HCEC 1CT (cell line): ENCODE results near the gene CCDC192.
A peak's percentile ranks its signal among the peaks of the same experiment; 100 is the strongest.

Source experiments
- DNase-seq: peaks from one replicate; pipeline ENCODE4 v3.0.0-alpha.2; 2017

The CCDC192 gene

DNA sequence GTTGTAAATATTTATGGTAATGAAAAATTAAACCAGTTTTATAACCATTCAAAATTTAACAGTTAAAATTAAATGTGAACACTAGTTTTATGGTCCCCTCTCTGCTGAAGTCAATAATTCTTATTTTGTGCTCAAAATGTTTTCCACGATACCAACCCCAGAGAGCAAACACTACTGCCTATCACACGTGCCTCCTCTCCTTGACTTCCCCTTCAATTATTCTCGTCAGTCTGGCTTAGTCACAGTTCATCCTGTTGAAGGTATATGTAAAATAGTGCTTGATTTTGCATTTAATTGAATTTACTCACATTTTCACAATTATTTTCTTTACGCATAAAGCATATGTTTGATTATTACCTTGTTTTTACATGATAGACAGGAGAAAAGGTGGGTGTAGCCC lies 148.8 kb downstream of the CCDC192 start:
- no peak for DNase-seq

DNA sequence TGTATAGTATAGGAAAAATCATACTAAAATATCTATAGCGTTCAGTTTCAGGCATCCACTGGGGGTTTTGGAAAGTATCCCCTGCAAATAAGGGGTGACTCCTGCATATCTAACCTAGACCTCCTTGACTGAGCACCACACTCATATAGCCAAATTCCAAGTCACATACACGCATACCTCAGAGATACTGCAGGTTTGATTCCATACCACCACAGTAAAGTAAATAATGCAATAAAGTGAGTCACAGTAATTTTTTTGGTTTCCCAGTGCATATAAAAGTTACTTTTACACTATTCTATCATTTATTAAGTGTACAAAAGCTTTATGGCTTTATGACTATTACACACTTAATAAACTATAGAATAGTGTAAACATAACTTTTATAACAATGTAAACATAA lies 151.3 kb downstream of the CCDC192 start:
- no peak for DNase-seq

GRCh38 chr5:127856292-127856691 lies 153.1 kb downstream of the CCDC192 start:
- no peak for DNase-seq

DNA sequence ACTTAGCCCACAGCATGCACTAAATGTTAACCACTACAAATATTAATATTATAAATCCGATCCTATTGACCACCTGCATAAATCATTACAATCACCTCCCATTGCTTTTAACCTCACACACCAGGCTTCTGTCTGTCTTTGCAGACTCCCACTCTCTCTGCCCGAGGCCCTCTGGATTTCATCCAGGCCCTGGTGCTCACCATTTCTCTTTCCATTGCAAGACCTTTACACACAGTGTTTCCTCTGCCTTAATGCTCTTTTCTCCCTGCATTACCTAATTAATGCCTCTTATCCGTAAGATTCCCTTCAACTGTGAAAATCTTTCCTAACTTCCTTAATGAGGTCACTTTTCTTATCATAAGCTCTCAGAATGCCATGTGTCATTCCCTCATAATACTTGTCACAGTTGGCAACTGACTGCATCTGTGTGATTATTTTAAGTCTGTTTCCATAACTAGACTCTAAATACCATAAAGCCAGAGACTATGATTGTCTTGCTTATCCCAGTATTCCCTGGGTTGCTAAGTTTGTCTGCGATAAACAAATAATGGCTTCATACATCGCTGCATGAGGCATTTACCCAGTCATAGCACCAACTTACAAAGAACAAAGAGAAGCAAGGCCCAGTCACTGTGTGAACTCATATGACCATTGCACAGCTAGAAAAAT lies 155.1 kb downstream of the CCDC192 start:
- DNase-seq = no peak

DNA sequence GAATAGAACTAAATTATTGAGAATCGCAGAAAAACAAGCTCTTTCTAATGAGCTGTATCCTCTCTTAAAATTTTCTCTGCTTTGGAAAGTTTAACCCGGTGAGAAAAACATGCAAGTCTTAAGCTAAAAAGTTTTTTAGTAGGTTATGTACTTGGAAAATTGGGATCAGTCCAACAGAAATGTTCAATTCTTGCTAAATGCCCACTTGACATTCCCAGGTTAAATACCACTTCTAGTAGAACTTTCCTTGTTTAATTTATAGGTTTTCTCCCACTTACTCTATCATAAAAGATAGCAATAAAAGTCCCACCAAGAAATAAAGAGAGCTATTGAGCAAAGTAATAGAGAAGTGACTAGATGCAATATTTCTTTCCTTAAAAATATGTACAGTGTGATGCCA lies 157.1 kb downstream of the CCDC192 start:
- no peak for DNase-seq

- peak; percentile 44 for DNase-seq
These were observed 160.0 kb downstream of the CCDC192 start for GRCh38 chr5:127863161-127863560.

- DNase-seq = peak; percentile 38
These were observed 160.6 kb downstream of the CCDC192 start for GRCh38 chr5:127863610-127864395.

- DNase-seq = no peak
These were observed 161.3 kb downstream of the CCDC192 start for GRCh38 chr5:127864511-127864910.

- no peak for DNase-seq
These were observed 162.1 kb downstream of the CCDC192 start for GRCh38 chr5:127865273-127865672.

- DNase-seq = no peak
These were observed 164.0 kb downstream of the CCDC192 start for GRCh38 chr5:127867022-127867783.

DNA sequence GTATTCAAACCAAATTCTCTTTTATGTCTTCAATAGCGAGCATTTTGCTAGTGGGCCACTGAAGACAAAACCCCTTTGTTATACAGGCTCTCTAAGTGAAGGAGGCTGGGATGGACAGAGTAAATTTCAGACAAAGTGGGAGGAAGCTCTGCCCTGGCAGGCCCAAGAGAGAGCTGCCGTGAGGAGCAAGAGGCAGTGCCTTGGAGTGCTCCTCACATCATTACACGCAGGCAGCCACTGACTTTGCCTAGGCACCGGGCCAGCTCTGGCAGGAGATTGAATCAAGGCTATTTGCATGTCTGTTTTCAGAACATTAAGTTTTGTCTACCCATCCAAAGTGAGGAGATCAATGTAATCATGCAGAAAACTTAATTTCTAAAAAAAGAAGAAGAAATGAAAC lies 167.7 kb downstream of the CCDC192 start:
- no peak for DNase-seq

- no peak for DNase-seq
These were observed 168.4 kb downstream of the CCDC192 start for GRCh38 chr5:127871503-127872153.

DNA sequence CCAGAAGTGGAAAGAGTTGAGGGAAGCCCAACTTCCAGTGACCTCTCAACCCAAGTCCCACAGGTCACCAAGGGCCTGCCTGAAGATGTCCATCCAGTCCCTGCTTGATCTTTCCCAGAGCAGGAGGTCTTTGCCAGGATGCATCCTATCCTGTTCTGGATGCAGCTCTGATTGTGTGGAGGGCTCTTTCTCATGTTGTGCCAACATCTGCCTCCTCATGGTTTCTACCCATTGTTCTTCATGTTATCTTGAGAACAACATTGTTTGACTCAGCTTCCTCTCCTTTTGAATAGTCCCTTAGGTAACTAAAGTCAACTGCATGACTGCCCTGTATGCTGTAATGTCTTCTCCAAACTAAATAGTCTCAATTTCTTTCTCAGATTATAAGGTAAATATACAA lies 169.3 kb downstream of the CCDC192 start:
- no peak for DNase-seq

DNA sequence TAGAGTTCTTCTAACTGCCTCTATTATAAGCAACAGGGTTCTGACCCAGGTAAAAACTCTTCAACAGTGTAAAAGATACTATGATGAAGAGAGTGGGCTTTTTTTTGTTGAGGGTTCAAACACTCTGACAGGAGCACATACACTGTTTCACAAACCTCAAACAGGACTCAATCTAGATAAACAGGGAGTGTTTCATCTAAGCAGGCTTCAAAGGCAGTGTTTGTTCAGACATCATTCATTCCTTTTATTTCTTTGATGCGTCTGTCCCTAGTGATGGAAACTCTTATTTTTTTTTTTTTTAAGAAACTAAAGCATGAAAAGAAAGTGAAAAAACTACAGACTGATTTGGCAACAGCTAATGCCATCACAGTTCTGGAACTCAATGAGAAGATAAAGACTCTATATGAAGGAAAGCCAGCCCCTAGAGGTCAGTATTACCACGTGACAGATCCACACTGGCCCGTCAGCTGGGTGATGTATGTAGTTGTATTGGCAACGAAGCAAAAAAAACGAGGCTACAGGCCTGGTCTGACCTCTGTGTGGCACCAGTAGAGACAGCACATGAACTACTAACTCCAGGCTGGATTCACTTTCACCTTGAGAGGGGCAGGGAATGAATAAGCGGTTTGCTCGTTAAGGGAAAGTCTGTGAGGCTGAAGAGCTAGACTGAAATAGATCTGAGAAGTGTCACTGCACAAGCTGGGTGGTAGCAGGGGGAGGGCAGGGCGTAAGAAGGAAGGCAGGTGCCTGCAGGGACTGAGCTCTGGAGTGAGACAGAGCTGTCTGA lies 172.2 kb downstream of the CCDC192 start:
- peak; percentile 47 for DNase-seq

- DNase-seq = no peak
These were observed 173.2 kb downstream of the CCDC192 start for GRCh38 chr5:127876384-127876783.

GRCh38 chr5:127878174-127878750 lies 175.1 kb downstream of the CCDC192 start:
- DNase-seq = peak; percentile 52

DNA sequence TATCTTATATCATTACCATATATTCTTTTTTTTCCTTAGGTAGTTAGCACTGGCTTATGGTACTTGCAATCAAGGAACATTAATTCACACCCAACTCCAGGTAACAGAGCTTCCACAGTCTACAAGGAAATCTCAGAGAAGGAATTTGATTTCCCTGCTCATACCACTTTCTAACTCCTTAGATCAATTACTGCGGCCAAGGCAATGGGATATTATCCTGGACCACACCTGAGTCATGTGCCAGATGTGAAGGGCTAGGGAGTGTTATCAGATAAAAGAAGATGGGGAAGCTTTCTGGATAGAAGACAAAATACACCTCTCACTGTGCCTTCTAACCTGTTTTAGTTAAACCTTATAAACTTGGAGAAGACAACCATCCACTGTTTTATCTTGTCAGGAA lies 181.2 kb downstream of the CCDC192 start:
- no peak for DNase-seq

DNA sequence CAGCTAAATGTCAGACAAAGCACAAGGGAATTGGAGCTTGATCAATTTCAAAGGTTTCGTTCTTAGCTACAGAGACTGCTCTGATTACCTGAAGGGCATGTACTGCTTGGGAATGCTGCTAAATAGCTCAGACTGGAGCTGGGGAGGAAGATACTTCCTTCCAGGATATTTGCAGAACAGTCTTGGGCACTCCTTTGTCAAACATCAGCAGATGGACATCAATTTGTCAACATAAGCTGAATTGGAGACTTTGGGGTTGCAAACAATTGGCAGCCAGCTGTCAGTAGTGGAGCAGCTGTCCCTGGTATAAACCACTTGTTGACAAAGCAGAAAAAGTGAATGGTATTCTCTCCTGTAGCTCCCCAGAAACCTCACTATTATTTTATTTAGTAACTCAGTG lies 182.0 kb downstream of the CCDC192 start:
- no peak for DNase-seq

DNA sequence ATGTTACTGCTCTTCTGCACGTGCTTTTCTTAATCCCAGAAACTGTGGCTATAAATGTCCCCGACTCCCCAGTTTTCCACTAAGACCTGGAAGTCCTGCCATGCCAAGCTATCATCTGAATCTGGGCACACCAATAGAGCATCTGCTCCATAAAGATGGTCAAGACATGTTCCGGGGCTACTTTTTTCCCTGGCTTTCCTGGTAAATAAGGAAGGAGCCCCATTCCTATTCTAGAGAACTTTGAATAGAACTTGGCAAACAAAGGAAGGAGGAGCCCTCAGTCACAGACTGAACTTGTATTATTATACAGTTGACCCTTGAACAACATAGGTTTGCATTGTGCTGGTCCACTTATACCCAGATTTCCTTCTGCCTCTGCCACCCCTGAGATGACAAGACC lies 182.9 kb downstream of the CCDC192 start:
- DNase-seq = no peak

- peak; percentile 25 for DNase-seq
These were observed 184.1 kb downstream of the CCDC192 start for GRCh38 chr5:127887282-127887681.

DNA sequence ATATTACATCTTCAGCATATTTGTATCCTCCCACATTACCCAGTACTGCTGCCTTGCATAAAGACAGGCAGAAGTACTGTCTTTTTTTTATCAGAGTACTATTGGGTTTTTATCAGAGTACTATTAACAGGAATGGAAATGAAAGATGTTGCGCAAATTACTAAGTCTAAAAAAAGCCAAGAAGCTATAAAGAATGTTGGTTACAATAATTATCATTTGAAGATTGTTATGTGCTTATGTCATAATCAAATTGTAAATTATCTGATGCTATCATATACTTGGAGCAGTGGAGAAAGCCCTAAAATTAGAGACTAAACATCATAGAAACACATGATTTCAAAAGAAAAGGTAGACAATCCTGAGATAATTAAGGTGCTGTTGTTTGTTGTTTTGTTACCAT lies 188.8 kb downstream of the CCDC192 start:
- DNase-seq = no peak
